ENCODE data around the gene PTPN22.

The PTPN22 gene

GRCh38 chr1:113871597-113872113 lies at the start of gene PTPN22:
TSS of gene PTPN22 (minus strand) at chr1:113871712.
- peak; percentile 47 for DNase-seq (ENCODE audit: low spot score)

GRCh38 chr1:113918243-113918642 lies 46.7 kb upstream of the PTPN22 start:
- DNase-seq (ENCODE audit: low spot score): no peak

- DNase-seq (ENCODE audit: low spot score): no peak
Observed at GRCh38 chr1:113917400-113918082, 46.0 kb upstream of the PTPN22 start.

- DNase-seq (ENCODE audit: low spot score): no peak
Observed at GRCh38 chr1:113916974-113917373, 45.5 kb upstream of the PTPN22 start.

- no peak for DNase-seq (ENCODE audit: low spot score)
Observed at GRCh38 chr1:113913887-113914664, 42.6 kb upstream of the PTPN22 start.

- no peak for DNase-seq (ENCODE audit: low spot score)
Observed at GRCh38 chr1:113913312-113913668, 41.8 kb upstream of the PTPN22 start.

- DNase-seq (ENCODE audit: low spot score): no peak
Observed at GRCh38 chr1:113912594-113913311, 41.2 kb upstream of the PTPN22 start.

GRCh38 chr1:113905435-113905861 lies 33.9 kb upstream of the PTPN22 start:
- peak; percentile 45 for DNase-seq (ENCODE audit: low spot score)

GRCh38 chr1:113904674-113905434 lies 33.3 kb upstream of the PTPN22 start, which contains the start of the genes AP4B1 and DCLRE1B:
TSS of gene AP4B1 (minus strand) at chr1:113904799. CDS start at chr1:113904717, 82 bp downstream.
TSS of gene DCLRE1B (plus strand) at chr1:113905326. CDS start at chr1:113905587, 261 bp downstream.
- peak; percentile 97 for DNase-seq (ENCODE audit: low spot score)

GRCh38 chr1:113904293-113904673 lies 32.8 kb upstream of the PTPN22 start:
- peak; percentile 46 for DNase-seq (ENCODE audit: low spot score)

GRCh38 chr1:113903501-113904292 lies 32.2 kb upstream of the PTPN22 start:
- DNase-seq (ENCODE audit: low spot score): peak; percentile 17

GRCh38 chr1:113901191-113901590 lies 29.7 kb upstream of the PTPN22 start:
- no peak for DNase-seq (ENCODE audit: low spot score)

- no peak for DNase-seq (ENCODE audit: low spot score)
Observed at GRCh38 chr1:113899111-113899510, 27.6 kb upstream of the PTPN22 start.

- no peak for DNase-seq (ENCODE audit: low spot score)
Observed at GRCh38 chr1:113898241-113898814, 26.8 kb upstream of the PTPN22 start.

GRCh38 chr1:113895961-113896360 lies 24.4 kb upstream of the PTPN22 start:
- DNase-seq (ENCODE audit: low spot score): no peak

- no peak for DNase-seq (ENCODE audit: low spot score)
Observed at GRCh38 chr1:113895098-113895497, 23.6 kb upstream of the PTPN22 start.

GRCh38 chr1:113893267-113893666 lies 21.8 kb upstream of the PTPN22 start:
- no peak for DNase-seq (ENCODE audit: low spot score)

GRCh38 chr1:113891631-113892220 lies 20.2 kb upstream of the PTPN22 start:
- no peak for DNase-seq (ENCODE audit: low spot score)

- no peak for DNase-seq (ENCODE audit: low spot score)
Observed at GRCh38 chr1:113890816-113891215, 19.3 kb upstream of the PTPN22 start.
